Tibial nerve (tissue), 4 donors: ENCODE data around the gene SFTPB.

Source experiments
- EP300 ChIP-seq, 2 donors: sonication (generic); formaldehyde crosslinking; IDR thresholded peaks; one replicate each; pipeline ENCODE4 v1.6.1; 2017; ENCODE audit warnings: antibody characterized with exemption in 2 of 2, mild to moderate bottlenecking in 1 of 2
- POLR2A ChIP-seq, 2 donors: fragments of 450-650 bp; IDR thresholded peaks; one replicate each; pipeline ENCODE4 v1.6.1; 2017; ENCODE audit warnings: antibody characterized with exemption in 2 of 2, mild to moderate bottlenecking in 2 of 2, moderate library complexity in 2 of 2
- TF ChIP-seq, protein P1 (sequence below), 5 experiments: fragments of 200-600 bp in 3 of 5; fragments of 450-650 bp in 2 of 5; sonication (generic) in 3 of 5; IDR thresholded peaks; one replicate each; pipeline ENCODE4 v1.5.1; 2016 to 2019; ENCODE audit warnings: antibody characterized with exemption in 5 of 5, mild to moderate bottlenecking in 3 of 5, moderate library complexity in 2 of 5

DNA sequence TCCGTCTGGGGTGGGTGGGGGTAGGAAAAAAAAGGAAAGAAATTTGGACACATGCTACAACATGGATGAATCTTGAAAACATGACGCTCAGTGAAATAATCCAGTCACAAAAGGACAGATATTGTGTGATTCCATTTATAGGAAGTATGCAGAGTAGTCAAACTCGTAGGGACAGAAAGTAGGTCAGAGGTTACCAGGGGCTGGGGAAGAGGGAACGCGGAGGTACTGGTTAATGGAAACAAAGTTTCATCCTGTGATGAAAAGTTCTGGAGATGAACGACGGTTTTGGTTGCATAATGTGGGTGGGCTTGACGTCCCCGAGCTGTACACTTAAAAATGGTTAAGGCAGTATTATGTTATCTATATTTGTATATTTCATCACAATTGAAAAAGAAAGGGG is 4.5 kb upstream of the SFTPB start:
- TF ChIP-seq, protein P1, sequence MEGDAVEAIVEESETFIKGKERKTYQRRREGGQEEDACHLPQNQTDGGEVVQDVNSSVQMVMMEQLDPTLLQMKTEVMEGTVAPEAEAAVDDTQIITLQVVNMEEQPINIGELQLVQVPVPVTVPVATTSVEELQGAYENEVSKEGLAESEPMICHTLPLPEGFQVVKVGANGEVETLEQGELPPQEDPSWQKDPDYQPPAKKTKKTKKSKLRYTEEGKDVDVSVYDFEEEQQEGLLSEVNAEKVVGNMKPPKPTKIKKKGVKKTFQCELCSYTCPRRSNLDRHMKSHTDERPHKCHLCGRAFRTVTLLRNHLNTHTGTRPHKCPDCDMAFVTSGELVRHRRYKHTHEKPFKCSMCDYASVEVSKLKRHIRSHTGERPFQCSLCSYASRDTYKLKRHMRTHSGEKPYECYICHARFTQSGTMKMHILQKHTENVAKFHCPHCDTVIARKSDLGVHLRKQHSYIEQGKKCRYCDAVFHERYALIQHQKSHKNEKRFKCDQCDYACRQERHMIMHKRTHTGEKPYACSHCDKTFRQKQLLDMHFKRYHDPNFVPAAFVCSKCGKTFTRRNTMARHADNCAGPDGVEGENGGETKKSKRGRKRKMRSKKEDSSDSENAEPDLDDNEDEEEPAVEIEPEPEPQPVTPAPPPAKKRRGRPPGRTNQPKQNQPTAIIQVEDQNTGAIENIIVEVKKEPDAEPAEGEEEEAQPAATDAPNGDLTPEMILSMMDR (IDR thresholded peaks at IDR 0.05): no peak
- TF ChIP-seq EP300 (IDR thresholded peaks at IDR 0.05) (no peak), POLR2A (IDR thresholded peaks at IDR 0.05) (no peak)
